ENCODE measurements around the gene PLCB1. TPM values are rescaled to one million over a fixed set of nuclear protein-coding genes. Genes with fewer than 3 reads are reported as not detected.

Gene PLCB1
- total and polyA plus RNA-seq, 2 of the 4 experiments (the other 2 are of a cell fraction), result 5.6 to 16.1 TPM

GRCh38 chr20:8438748-8439147 is 306.7 kb downstream of the PLCB1 start:
- no peak overlapping the region for H2AK5ac ChIP-seq (ENCODE audit: low read depth, low read length)
- no peak for ATAC-seq (ENCODE audit: low read depth)
- no peak overlapping the region for H3K4me2 ChIP-seq (ENCODE audit: low read depth, low read length)
- intact Hi-C loops (cut with micrococcal nuclease) (no loop called here), in situ Hi-C loops (cut with MboI; ENCODE audit: low sequenced_read_pairs) (no loop called here), dilution Hi-C loops (cut with HindIII; ENCODE audit: low sequenced_read_pairs, unreplicated experiment) (no loop called here)
- POLR2A ChIA-PET (ENCODE audit: unreplicated experiment), result no interaction called here
- no peak overlapping the region for H3K18ac ChIP-seq (ENCODE audit: low read depth, low read length)
- H2BK20ac ChIP-seq (ENCODE audit: low read depth, low read length), result no peak overlapping the region
- no peak for DNase-seq
- H3K4me1 ChIP-seq (ENCODE audit: control insufficient read depth, insufficient read depth, low read length), result no peaks in the 10 kb centered on the region
- H3K4ac ChIP-seq (ENCODE audit: low read depth, low read length), result no peak overlapping the region
- H4K5ac ChIP-seq (ENCODE audit: low read depth, low read length), result no peak overlapping the region
- BruUV-seq (replicated peaks), result no TSS peak
- CTCF ChIA-PET, result interaction anchor here (0.6 to 0.8 kb wide), 2 partner anchors 13 to 307 kb away, joined by 3 to 6 read pairs; no protein-coding TSS in a partner anchor
- H4K20me1 ChIP-seq (ENCODE audit: insufficient read depth, low read length), result no peaks in the 10 kb centered on the region
- H4K91ac ChIP-seq (ENCODE audit: insufficient read depth, low read depth, low read length), result no peak overlapping the region
- H2BK15ac ChIP-seq (ENCODE audit: low read depth, low read length), result no peak overlapping the region
- H3K36me3 ChIP-seq (ENCODE audit: control insufficient read depth, insufficient read depth, low read length), result no peaks in the 10 kb centered on the region
- no peak overlapping the region for H2AK9ac ChIP-seq (replicated peaks; ENCODE audit: low read depth, low read length, poor library complexity)
- no peak overlapping the region for H3K23ac ChIP-seq (ENCODE audit: low read depth, low read length)
- H3K9ac ChIP-seq (ENCODE audit: low read depth, low read length), result no peak overlapping the region
- no peak overlapping the region for H3K4me3 ChIP-seq (ENCODE audit: insufficient read depth, low read depth, low read length)
- H3K27me3 ChIP-seq (ENCODE audit: control insufficient read depth, insufficient read depth, low read length), result no peaks in the 10 kb centered on the region
- H3K14ac ChIP-seq (replicated peaks; ENCODE audit: low read depth, low read length), result no peak overlapping the region
- no peak overlapping the region for H4K8ac ChIP-seq (ENCODE audit: low read depth in 2 of 2, low read length in 2 of 2)
- no peak overlapping the region for H2BK5ac ChIP-seq (ENCODE audit: low read depth, low read length, poor library complexity, severe bottlenecking)
- no peaks in the 10 kb centered on the region; the same call in 1 of the 2 replicates for H3K9me1 ChIP-seq (ENCODE audit: insufficient read depth, low read length)
- H3K79me1 ChIP-seq (ENCODE audit: low read depth in 1 of 2, low read length in 2 of 2), result no peaks in the 10 kb centered on the region
- no peak overlapping the region for H3K27ac ChIP-seq (ENCODE audit: insufficient read depth, low read length)
- no peak overlapping the region for H2AFZ ChIP-seq (replicated peaks; ENCODE audit: low read length, poor library complexity)
- H3K9me3 ChIP-seq (ENCODE audit: control insufficient read depth, insufficient read depth, low read length), result no peaks in the 10 kb centered on the region
- H2BK120ac ChIP-seq (ENCODE audit: low read depth, low read length), result no peak overlapping the region
- TF ChIP-seq SMC3 (IDR thresholded peaks at IDR 0.05; ENCODE audit: low read depth, low read length), result no peak
- TF ChIP-seq RCOR1 (IDR thresholded peaks at IDR 0.05; ENCODE audit: insufficient replicate concordance, low read length), result no peak
- no peak for TF ChIP-seq RFX5 (IDR thresholded peaks at IDR 0.05; ENCODE audit: low read depth, low read length)
- no peak for TF ChIP-seq RAD21 (IDR thresholded peaks at IDR 0.05; ENCODE audit: low read length)
- no peak for TF ChIP-seq MAFK (IDR thresholded peaks at IDR 0.05; ENCODE audit: low read depth, low read length)
- no peak for TF ChIP-seq POLR2A (IDR thresholded peaks at IDR 0.05; ENCODE audit: low read depth, low read length)
- no peak for TF ChIP-seq MAZ (IDR thresholded peaks at IDR 0.05; ENCODE audit: borderline replicate concordance, low read depth, low read length)
- TF ChIP-seq BHLHE40 (IDR thresholded peaks at IDR 0.05; ENCODE audit: low read depth, low read length), result no peak
- no peak for TF ChIP-seq CTCF (conservative IDR thresholded peaks at IDR 0.05; ENCODE audit: low read depth, low read length)
- WGBS, 2 experiments (ENCODE audit: extremely low coverage in 2 of 2, insufficient read length in 1 of 2), result no CpG with 5 or more reads among the region's 5 CpGs
- H3K56ac ChIP-seq (ENCODE audit: extremely low read depth, insufficient read depth, low read length), result no peak overlapping the region
